ENCODE measurements around the gene GPR34. TPM values are rescaled to one million over a fixed set of nuclear protein-coding genes. Genes with fewer than 3 reads are reported as not detected.

Gene GPR34
- polyA plus RNA-seq, 1 donor from 2014 or later: not detected

DNA sequence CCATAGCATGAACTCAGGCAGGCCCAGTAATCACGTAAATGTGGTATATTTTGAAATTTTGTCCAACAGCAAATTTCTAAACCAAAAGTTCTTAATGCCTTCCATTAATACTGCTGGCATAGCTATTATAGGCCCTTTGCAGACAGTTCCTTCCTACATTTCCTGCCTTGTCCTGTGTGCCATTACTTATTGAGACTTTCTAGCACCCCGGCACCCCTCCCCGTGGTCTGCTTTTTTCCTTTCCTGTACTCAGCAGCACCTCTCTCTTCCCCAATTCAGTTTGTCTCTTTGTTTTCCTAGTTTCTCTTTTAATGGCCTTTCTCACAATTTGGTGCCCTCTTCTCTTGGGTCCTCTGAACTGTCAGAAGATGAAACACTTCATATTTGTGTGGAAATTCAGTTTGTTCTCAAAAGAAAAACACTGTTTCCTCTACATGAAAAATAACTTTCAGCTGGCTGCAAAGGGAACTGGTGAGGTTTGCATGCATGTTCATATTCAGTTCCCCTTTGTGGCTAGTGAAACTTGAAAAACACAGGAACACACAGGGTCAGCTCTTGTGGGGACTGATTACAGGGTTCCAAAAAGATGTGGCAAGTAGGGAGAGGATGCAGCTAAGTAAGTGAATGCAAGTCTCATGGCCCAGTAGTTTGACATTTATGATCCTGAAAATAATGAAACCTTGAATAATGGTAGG lies 17.1 kb downstream of the GPR34 start:
- H3K9me3 ChIP-seq (ENCODE audit: low read length): no peaks in the 10 kb centered on the region
- H3K27me3 ChIP-seq (ENCODE audit: insufficient read depth, low read depth, low read length): no peaks in the 10 kb centered on the region
- H3K9ac ChIP-seq (ENCODE audit: low read length): no peak overlapping the region
- TF ChIP-seq, protein P1, sequence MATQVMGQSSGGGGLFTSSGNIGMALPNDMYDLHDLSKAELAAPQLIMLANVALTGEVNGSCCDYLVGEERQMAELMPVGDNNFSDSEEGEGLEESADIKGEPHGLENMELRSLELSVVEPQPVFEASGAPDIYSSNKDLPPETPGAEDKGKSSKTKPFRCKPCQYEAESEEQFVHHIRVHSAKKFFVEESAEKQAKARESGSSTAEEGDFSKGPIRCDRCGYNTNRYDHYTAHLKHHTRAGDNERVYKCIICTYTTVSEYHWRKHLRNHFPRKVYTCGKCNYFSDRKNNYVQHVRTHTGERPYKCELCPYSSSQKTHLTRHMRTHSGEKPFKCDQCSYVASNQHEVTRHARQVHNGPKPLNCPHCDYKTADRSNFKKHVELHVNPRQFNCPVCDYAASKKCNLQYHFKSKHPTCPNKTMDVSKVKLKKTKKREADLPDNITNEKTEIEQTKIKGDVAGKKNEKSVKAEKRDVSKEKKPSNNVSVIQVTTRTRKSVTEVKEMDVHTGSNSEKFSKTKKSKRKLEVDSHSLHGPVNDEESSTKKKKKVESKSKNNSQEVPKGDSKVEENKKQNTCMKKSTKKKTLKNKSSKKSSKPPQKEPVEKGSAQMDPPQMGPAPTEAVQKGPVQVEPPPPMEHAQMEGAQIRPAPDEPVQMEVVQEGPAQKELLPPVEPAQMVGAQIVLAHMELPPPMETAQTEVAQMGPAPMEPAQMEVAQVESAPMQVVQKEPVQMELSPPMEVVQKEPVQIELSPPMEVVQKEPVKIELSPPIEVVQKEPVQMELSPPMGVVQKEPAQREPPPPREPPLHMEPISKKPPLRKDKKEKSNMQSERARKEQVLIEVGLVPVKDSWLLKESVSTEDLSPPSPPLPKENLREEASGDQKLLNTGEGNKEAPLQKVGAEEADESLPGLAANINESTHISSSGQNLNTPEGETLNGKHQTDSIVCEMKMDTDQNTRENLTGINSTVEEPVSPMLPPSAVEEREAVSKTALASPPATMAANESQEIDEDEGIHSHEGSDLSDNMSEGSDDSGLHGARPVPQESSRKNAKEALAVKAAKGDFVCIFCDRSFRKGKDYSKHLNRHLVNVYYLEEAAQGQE (IDR thresholded peaks at IDR 0.05; ENCODE audit: borderline replicate concordance): no peak
- TF ChIP-seq EZH2 (IDR thresholded peaks at IDR 0.05; ENCODE audit: borderline replicate concordance, insufficient read depth, low read length, poor library complexity, severe bottlenecking) (no peak), SMC3 (conservative IDR thresholded peaks at IDR 0.05; ENCODE audit: poor library complexity) (no peak), CTCF (IDR thresholded peaks at IDR 0.05; ENCODE audit: poor library complexity, severe bottlenecking) (no peak), RAD21 (conservative IDR thresholded peaks at IDR 0.05) (no peak), TAF1 (IDR thresholded peaks at IDR 0.05; ENCODE audit: low read depth) (no peak), POLR2AphosphoS5 (IDR thresholded peaks at IDR 0.05) (no peak), EP300 (conservative IDR thresholded peaks at IDR 0.05; ENCODE audit: poor library complexity, severe bottlenecking) (no peak), MXI1 (conservative IDR thresholded peaks at IDR 0.05; ENCODE audit: poor library complexity, severe bottlenecking) (no peak)
- no peaks in the 10 kb centered on the region for H3K79me2 ChIP-seq (replicated peaks; ENCODE audit: insufficient read depth, low read length)
- H3K4me2 ChIP-seq (ENCODE audit: low read length): no peak overlapping the region
- no peak overlapping the region for H2AFZ ChIP-seq (ENCODE audit: low read depth, low read length)
- H3K27ac ChIP-seq (ENCODE audit: low read length): no peak overlapping the region
- no peaks in the 10 kb centered on the region for H3K36me3 ChIP-seq (ENCODE audit: insufficient read depth, low read length)
- no peaks in the 10 kb centered on the region for H4K20me1 ChIP-seq (ENCODE audit: insufficient read depth)
- no peak overlapping the region for H3K4me3 ChIP-seq (ENCODE audit: low read length)
- no peaks in the 10 kb centered on the region for H3F3A ChIP-seq (ENCODE audit: insufficient read depth, low read length, poor library complexity, severe bottlenecking)
- no peaks in the 10 kb centered on the region for H3K9me2 ChIP-seq (ENCODE audit: insufficient read depth, low read length)

DNA sequence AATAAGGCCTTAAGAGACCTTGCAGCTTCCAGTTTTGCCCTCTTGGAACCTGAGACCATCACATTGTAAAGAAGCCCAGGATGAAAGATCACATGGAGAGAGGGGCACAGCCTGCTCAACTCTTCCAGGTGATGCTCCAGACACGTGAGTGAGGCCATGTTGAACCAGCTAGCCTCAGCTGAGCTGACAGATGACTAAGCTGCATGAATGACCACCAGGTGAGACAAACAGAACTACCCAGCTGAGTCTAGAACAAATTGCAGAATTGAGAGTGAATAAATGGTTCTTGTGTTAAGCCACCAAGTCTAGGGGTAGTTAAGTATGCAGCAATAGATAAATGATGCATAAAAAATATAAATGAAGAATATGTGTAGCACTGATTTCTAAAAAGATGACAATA lies 18.4 kb downstream of the GPR34 start:
- Histone ChIP-seq H3K9me3 (ENCODE audit: low read length) (no peaks in the 10 kb centered on the region), H3K27ac (ENCODE audit: low read length) (no peak overlapping the region), H3K4me3 (ENCODE audit: low read length) (no peak overlapping the region), H3K4me2 (ENCODE audit: low read length) (no peak overlapping the region), H3K36me3 (ENCODE audit: insufficient read depth, low read length) (no peaks in the 10 kb centered on the region), H3K9me2 (ENCODE audit: insufficient read depth, low read length) (no peaks in the 10 kb centered on the region), H4K20me1 (ENCODE audit: insufficient read depth) (no peaks in the 10 kb centered on the region), H3F3A (ENCODE audit: insufficient read depth, low read length, poor library complexity, severe bottlenecking) (no peaks in the 10 kb centered on the region), H2AFZ (ENCODE audit: low read depth, low read length) (no peak overlapping the region), H3K79me2 (replicated peaks; ENCODE audit: insufficient read depth, low read length) (no peaks in the 10 kb centered on the region), H3K9ac (ENCODE audit: low read length) (no peak overlapping the region), H3K27me3 (ENCODE audit: insufficient read depth, low read depth, low read length) (no peaks in the 10 kb centered on the region)
- TF ChIP-seq POLR2AphosphoS5 (IDR thresholded peaks at IDR 0.05) (no peak), RAD21 (conservative IDR thresholded peaks at IDR 0.05) (no peak), SMC3 (conservative IDR thresholded peaks at IDR 0.05; ENCODE audit: poor library complexity) (no peak), MXI1 (conservative IDR thresholded peaks at IDR 0.05; ENCODE audit: poor library complexity, severe bottlenecking) (no peak), TAF1 (IDR thresholded peaks at IDR 0.05; ENCODE audit: low read depth) (no peak)
- TF ChIP-seq, protein P1 (IDR thresholded peaks at IDR 0.05; ENCODE audit: borderline replicate concordance): no peak
